Stimulated activated CD4-positive, alpha-beta T cell treated with anti-CD3 and anti-CD28 coated beads, Interleukin-15, amount 100 ng/mL, for 48 hours (primary cell): ENCODE measurements around the gene ISM1.

Experiments used
- DNase-seq, 2 donors: peaks; one replicate each; pipeline ENCODE4 v3.0.0-alpha.2; 2020; ENCODE audit warnings: low read depth in 2 of 2

The ISM1 gene

DNA sequence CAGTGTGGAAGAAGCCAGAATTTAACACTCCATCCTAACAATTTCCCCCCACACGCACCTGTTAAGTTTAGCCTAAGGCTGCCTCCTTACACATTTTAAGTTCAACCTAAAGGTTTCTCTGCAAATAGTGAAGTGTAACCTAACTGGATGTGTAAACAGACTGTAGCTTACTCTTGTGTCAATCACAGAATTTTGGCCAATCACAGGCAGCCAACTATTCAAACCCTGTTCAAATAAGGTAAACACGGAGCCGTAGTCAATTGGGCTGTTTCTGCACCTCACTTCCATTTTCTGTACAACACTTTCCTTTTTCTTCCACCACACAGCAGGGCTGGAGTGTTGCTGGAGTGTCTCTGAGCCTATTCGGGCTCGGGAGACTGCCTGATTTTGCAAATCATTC is 92.1 kb downstream of the ISM1 start:
- DNase-seq: no peak

DNA sequence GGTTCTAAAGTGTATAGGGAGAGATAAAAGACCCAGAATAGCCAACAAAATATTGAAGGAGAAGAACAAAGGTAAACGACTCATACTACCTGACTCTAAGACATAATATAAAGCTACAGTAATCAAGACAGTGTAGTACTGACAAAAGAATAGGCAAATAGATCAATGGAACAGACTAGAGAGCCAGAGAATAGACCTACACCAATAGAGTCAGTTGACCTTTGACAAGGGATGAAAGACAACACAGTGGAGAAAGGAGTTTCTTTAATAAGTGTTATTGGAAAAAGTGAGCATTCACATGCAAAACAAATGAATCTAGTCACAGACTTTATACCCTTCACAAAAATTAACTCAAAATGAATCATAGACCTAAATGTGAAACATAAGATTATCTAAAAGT is 96.4 kb downstream of the ISM1 start:
- DNase-seq: no peak

DNA sequence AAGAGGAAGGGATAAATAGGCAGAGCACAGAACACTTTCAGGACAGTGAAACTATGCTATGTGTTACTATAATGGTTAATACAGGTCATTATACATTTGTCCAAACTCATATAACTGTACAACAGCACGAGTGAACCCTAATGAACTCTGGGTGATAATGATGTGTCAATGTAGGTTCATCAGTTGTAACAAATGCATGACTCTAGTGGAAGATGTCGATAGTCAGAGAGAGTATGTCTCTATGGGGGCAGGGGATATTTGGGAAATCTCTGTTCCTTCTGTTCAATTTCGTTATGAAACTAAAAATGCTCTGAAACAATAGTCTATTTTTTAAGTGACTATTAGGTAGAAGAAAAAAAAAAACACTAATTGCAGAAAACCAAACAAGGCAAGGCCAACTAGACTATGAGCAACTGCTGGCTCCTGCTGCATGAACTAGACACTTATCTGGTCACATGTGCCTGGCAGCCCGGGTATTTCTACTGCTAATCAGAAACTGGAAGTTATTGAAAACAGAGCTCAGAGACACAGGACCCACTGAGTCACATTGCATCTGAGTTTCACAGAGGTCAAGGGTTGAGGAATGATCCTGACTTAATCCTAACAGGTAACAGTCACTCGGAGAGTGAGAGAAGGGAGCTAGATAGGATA is 97.9 kb downstream of the ISM1 start:
- DNase-seq: no peak

DNA sequence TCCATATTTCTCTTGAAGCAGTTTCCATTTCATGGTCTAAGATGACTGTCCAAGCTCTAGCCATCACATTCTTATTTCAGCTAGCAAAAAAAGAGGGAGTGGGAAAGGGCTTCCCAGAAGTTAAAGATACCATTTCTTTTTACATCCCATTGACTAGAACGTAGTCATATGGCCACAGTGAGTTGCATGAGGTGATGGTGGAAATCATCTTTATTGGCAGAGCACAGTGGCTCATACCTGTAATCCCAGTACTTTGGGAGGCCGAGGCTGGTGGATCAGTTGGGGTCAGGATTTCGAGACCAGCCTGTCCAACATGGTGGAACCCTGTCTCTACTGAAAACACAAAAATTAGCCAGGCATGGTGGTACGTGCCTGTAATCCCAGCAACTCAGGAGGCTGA is 99.6 kb downstream of the ISM1 start:
- no peak for DNase-seq

DNA sequence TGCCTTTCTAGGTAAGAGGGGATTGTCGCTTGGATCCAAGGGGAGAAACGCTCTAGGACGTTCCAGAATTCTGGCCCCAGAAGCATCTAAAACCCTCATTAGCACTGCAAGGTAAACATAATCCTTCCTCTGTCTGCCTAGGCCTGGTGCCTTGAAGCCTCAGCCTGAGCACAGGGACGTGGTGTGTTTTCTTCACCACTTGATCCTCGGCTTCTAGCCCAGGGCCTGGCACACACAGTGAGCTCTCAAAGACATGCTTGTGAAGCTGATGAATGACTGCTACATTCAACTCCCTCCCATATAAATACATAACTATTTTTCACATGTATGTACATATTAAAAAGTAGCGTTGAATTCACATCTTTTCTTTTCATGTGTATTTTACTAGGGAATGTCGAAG is 100.3 kb downstream of the ISM1 start:
- no peak for DNase-seq

DNA sequence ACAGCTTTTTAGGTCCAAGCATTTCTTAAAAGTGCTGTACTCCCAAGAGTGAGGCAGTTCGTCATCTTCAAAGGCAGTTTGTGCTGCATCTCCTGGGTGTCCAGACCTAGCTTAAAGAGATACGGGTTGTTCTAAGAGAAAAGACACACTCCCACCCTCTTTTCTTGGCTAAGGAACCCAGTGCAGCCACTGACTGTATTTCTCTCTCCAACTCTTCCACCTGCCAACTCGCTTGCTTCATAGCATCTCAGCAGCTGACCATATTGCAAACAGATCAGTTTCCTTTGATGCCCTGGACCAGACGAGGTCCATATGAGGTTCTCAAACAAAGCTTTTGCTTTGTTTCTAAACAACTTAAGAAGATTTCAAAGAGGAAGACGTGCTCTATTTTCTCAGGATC is 101.1 kb downstream of the ISM1 start:
- no peak for DNase-seq

DNA sequence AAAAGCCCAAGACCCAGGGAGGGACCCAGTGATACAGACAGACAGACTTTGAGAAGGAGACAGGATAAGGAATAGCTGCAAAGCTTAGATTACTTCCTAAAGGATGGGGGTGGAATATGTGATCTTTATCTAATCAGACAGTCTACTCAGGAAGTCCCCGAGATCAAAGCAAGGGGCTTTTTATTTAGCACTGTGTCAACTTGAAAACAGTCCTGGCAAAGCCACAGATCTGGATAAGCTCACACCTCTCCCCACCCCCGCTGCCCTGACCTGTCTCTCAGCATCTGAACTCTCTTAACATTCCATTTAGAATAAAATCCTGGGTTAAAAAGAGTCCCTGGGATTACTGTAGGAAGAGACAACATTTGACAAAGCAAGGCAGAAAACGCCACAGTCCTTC is 101.5 kb downstream of the ISM1 start:
- no peak for DNase-seq

DNA sequence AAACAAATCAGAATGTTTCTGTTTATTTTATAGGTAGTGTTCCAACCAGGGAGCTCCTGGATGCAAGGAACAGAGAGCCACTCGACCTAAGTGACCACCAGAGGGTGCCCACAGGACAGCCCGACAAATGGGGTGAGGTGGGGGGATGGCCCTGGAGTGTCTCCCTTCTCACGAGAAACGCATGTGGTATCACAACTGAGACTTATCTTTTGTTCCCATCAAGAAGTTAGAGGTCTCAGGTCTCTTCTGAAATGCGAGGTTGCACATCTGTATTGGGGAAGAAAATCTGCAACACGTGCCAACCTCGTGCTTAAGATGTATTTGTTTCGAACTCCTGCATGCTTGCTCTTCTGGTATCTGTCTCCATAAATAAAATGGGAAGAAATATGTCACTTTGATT is 104.0 kb downstream of the ISM1 start:
- DNase-seq: no peak

DNA sequence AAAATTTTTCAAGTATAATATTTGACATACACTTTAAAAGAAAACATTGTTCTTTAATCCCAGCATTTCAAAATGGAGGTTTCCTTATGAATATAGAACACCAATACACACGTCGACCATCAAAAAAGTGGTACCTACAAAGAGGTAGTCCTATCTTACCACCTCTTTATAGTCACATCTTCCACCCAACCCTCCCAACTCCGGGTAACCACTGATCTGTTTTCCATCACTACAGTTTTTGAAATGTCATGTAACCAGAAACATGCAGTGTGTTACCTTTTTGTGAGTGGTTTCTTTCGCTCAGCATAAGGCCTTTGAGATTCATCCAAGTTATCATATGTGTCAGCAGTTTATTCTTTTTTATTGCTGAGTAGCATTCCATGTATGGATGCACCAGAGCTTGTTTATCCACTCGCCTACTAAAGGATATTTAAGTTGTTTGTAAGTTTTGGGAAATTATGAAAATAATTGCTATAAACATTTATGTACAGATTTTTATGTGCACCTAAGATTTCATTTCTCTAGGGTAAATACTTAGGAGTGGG is 104.8 kb downstream of the ISM1 start:
- DNase-seq: no peak

DNA sequence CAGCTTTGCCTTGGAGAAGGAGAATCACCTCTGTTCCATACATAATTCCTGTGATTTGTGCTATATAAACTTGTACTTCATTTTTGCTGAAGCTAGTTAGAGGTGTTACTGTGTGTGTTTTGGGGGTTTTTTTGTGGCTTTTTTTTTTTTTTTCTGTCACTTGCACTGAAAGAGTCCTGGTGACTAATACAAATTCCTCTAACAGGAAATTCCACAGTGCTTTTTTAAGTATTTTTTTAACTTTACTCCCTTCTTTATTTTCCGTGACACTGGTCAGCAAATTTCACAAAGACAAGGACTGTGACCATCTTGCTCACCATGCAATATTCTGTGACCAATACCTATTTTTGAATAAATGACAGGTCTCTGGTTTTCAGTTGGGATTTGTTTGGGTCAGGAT is 110.5 kb downstream of the ISM1 start:
- no peak for DNase-seq

DNA sequence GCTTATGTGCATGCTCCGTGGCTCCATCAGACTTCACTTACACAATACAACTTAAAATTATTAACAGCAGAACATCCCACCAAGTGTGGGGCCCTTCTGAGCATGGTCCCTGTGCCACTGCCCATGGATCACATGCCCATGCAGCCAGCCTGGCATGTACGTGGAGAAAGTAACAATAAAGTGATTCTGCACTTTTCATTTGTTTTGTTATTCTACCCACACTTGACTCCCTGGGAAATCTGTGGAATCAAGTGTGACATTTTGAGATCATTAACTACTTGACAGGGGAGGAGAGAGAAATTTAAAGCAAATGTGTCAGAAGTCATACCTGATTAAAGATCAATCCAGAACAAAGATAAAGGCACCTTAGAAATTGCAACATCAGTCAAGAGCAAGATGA is 112.0 kb downstream of the ISM1 start:
- no peak for DNase-seq

DNA sequence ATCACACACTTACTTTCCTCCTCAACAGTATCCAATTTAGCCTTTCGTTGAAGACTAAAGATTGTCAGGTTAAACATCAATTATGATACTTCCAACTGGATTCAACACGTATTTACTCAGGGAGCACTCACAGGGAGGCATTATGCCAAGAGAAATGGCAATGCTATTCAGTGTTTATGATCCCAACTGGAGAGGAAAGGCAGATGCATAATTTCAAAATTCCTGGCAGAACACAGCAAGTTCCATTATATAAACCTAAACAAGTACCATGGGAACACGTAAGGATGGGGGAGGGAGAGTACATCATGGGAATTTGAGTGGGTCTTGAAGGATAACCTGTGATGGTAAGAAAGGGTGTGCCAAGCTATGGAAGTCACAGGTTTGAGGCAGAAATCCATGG is 112.7 kb downstream of the ISM1 start:
- no peak for DNase-seq

DNA sequence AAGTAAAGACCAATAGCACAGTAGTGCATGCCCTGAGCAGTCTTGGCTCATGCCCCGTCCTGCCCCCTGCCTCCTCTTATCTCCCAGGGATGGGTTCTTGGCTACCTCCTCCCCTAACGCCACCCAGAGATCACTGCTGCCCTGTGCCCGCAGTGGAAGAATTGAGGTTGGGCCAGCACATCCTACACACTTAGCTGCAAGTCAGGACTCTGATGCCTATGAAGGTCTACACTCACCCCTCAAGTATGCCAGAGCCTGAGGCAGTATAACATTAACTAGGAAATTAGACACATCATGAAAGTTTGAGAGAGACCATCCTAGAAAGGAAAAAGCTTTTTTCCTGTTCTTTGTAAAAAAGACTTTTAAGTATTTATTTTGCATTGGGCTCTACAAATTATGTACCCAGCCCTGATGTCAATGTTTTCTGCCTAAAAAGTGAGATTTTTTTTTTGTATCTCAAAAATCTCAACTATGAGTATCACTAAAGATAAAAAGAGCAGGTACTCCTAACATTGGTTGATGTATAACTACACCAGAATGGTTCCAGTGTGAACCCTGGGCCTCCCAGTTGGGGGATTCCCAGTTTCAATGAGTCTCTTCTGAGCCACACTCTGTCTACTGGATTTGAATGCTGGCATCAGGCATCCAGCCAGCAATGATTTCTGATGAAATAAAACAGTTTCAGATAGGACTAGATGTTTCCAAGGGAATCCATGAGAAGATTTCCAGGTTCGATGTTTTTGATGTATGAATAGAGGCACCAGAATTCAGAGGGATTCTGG is 115.4 kb downstream of the ISM1 start:
- DNase-seq: peak in 1 of 2 donors; percentile 9

DNA sequence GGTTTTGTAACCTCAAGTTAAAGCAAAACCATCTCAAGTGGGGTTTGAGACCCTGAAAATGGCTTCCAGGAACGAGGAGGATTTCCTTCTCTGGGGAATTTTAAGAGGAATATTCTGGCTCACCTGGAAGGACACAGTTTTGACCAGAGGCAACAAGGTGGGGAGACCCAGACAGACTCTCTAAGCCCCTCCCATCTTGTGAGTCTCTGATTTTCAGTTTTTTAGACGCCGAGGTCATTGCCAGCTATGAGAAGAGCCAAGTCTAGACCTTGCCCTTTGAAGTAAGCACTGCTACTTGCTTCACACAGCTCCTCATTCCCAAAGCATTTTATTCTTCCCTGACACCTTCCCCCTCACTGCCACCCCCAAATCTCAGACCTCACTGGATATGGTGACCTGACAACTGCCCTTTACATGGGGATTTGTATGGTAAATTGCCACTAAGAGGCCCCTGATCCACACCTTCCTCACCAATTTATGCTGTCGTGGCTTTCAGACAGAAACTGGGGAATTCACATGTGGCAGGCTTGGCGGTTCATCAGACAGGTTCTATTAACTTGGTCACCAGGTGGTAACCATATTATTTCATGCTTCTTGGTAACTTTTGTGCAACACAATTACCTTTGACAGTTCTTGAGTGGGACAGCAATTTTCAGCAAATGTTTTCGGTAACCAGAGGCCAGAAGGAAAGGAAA is 116.2 kb downstream of the ISM1 start:
- DNase-seq: no peak

DNA sequence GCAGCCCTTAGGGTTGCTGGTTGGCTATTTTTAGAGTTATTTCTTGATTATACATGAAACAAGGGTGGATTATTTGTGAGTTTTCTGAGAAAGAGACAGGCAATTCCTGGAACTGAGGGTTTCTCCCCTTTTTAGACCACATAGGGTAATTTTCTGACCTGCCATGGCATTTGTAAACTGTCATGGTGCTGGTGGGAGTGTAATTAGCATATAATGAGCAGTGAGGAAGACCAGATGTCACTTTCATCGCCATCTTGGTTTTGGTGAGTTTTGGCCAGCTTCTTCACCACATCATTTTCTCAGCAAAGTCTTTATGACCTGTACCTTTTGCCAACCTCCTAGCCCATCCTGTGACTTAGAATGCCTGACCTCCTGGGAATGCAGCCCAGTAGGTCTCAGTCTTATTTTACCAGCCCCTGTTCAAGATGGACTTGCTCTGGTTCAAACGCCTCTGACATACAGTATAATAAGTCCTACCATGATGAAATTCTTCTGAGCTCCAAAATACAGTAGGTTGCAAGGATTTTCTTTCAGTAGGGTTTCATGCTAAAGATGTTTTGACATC is 117.1 kb downstream of the ISM1 start:
- DNase-seq: no peak

DNA sequence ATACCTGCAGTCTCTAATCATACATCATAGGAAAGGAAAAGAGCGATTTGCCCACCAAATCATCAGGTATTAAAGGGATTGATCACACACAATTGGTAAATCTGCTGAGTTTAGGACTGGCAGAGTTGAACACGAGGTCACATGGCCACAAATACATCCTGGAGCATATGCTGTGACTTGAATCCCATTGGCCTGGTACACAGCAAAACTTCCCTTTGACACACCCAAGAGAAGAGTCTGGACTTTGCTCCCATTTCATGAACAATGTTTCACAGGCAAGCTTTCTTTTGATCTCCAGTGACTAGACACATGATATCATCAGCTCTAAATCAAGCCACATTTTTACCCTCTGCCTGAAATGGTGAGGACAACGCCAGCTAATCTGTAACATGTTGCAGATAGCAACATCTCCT is 117.9 kb downstream of the ISM1 start:
- no peak for DNase-seq

DNA sequence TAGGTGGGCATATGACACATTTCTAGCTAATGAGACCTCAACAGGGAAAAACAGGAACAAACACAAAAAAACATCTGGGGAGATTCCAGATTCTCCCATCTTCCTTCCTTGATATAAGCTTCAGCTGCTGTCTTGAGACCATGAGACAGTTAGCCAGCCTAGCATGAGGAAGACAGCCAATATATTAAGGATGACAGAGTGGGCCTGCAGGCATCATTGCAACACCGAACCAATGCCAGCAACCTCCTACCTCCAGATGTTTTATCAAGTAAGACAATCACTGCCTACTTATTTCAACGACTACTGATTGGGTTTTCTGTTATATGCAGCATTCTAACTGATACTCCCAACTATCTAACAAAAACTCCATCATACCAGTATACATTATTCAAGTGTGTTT is 119.0 kb downstream of the ISM1 start:
- DNase-seq: no peak

DNA sequence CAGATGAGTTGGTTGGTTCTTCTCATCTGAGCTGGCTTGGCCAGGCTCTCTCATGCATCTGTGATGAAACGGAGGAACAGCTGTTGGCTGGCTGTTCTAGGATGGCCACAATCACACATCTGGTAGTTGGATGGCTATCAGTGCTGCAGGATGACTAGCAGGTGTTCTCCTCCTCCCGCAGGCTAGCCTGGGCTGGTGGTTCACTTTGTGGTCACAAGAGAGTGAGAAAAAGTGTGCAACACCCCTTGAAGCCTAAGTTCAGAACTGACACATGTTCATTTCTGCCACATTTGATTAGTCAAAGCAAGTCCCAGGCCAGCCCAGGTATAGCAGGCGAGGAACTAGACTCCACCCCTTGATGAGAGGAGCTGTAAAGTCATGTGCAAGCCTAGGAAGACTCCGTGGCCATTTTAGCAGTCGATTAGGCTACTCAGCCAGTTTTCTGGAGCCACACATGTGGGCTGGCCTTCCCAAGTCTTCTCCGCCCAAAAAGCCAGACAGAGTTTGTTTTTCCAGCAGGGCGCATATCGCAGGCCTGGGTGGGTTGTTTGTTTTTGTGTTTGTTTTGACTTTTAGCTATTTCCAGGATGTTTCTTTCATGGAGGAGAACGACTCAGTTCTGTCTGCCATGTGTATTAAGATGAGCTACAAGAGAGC is 120.8 kb downstream of the ISM1 start:
- DNase-seq: peak in 1 of 2 donors; percentile 12

DNA sequence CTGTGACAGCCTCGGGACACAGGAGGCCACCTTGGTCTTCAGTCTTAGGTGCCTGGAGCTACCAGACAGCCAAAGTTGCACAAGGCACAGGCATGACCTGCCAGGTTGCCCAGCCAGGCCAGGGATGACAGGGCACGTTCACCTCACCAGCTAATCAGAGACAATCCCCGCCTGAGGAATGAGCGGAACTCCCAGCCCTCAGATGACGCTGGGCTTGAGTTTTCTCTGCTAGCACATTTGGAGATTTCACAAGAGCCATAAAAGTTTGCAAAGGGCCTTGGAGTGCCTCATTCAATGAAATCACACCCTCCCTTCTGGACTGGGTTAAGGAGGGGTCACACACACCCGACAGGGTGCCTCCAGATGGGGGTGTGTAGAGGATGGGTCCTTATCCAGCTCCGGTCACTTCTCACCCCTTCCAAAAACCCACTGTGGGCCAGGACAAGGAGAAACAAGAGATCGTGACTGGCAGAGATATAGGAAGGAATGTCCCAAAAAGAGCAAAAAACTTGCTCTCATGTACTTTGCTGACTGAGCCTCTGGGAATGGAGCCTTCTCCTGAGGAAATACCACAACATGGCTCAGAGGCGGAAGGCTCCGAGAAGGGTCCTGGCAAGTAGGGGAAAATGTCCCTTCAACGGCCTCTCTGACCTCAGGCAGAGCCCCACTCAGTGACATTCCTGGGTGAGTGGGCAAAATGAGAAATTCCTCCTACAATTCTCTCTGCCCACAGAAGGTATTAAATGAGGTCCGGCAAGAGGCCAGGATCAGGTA is 121.6 kb downstream of the ISM1 start:
- no peak for DNase-seq

DNA sequence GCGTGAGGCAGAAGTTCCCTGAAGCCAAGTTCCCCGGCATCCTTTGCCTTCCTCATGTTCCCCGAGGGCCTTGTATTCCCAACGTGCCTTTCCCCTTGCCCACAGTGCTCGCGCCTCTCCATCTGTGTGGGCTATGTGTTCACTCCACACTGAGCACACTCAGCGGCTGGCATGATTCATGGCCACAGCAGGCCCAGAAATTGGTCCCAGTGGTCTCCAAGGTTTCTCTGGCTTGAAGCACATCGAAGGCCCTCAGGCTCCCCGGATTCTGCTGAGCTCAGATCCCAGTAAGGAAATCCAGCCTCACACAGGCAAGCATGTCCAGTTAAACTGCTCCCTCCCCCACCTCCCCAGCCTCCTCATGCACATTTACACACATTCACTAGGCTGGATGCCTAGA is 123.6 kb downstream of the ISM1 start:
- no peak for DNase-seq
